GM12873 (cell line): ENCODE measurements around the gene CRHR1.

Experiments used
- TF ChIP-seq, protein P1 (sequence below): IDR thresholded peaks from 2 replicates; pipeline ENCODE4 v1.5.1; 2012; ENCODE audit warnings: low read depth, mild to moderate bottlenecking, moderate library complexity, low read length, control low read depth; ENCODE audit not compliant: insufficient read depth; ENCODE audit errors: missing control alignments

The CRHR1 gene

DNA sequence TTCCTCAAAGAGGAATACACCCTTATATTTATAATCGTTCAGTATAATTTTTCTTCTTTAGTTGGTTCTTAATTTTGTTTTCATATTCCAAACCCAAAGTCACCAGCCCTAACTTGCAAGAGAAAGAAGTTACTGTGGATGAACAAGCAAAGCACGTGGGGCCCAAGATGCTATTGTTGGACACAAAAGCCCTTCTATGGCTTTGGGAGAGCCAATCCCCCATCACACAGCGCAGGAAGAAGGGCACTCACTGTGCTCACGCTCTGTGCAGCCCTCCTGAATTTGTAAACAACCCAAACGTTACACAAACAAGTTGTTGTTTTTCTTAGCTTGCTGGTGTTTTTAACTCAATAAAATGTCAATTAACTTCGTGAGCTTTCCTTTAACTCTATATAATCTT, 83.1 kb downstream of the CRHR1 start:
- TF ChIP-seq, protein P1, sequence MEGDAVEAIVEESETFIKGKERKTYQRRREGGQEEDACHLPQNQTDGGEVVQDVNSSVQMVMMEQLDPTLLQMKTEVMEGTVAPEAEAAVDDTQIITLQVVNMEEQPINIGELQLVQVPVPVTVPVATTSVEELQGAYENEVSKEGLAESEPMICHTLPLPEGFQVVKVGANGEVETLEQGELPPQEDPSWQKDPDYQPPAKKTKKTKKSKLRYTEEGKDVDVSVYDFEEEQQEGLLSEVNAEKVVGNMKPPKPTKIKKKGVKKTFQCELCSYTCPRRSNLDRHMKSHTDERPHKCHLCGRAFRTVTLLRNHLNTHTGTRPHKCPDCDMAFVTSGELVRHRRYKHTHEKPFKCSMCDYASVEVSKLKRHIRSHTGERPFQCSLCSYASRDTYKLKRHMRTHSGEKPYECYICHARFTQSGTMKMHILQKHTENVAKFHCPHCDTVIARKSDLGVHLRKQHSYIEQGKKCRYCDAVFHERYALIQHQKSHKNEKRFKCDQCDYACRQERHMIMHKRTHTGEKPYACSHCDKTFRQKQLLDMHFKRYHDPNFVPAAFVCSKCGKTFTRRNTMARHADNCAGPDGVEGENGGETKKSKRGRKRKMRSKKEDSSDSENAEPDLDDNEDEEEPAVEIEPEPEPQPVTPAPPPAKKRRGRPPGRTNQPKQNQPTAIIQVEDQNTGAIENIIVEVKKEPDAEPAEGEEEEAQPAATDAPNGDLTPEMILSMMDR: no peak

DNA sequence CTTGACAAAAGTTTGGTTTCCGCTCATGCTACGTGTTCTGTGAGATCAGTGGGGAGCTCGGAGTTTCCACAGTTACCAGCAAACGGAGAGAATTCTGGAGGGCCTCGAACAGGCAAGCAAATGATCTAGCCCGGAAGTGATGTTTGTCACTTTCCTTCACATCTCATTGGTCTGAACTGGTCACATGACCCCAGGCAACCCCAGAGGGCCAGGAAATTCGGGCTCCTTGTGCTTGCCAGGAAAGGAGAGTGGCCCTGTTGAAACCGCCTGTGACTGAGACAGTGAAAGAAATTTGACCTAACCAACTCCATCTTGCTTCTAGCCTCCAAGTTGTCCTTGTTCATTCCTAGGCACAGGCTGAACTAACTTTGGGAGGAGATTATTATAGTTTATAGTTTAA, 83.6 kb downstream of the CRHR1 start:
- TF ChIP-seq, protein P1: no peak

DNA sequence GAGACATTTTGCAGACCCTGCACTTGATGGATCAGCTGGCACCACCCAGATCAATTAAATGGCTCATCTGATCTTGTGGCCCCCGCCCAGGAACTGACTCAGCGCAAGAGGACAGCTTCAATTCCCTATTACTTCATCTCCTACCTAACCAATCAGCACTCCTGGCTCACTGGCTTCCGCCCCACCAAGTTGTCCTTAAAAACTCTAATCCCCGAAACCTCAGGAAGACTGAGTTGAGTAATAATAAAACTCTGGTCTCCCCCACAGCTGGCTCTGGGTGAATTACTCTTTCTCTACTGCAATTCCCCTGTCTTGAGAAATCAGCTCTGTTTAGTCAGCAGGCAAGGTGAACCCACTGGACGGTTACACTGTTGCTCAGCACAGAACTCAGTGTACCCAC, 84.2 kb downstream of the CRHR1 start:
- TF ChIP-seq, protein P1: no peak

DNA sequence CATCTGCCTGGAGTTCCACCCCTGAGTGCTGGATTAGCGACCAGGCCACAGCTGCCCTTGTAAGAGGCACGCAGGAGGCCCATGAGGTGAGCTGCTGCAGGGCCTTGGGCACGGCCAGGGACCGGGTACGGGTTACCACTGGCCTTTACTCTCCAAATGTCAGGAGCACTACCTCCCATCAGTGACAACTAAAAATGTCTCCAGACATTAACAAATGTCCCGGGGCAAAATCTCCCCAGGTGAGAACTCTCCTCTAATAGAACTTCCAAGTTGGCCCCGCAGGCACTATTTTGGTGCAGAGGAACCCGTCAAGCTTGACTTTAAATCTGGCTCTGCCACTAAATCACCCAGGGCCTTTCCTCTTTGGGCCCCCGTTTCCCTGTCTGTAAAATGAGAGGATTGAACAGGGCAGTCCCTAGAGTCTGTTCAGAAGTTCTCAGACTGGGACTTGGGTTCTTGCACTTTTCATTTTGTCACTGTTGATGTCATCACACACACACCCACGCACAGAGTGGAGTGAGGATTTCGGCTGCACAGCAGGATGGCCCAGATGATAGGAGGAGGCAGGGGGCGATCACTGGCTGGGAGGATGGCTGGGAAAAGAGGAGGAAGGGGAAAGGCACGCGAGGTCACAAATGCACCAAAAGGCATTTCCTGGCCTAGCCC, 85.7 kb downstream of the CRHR1 start:
- TF ChIP-seq, protein P1: no peak

DNA sequence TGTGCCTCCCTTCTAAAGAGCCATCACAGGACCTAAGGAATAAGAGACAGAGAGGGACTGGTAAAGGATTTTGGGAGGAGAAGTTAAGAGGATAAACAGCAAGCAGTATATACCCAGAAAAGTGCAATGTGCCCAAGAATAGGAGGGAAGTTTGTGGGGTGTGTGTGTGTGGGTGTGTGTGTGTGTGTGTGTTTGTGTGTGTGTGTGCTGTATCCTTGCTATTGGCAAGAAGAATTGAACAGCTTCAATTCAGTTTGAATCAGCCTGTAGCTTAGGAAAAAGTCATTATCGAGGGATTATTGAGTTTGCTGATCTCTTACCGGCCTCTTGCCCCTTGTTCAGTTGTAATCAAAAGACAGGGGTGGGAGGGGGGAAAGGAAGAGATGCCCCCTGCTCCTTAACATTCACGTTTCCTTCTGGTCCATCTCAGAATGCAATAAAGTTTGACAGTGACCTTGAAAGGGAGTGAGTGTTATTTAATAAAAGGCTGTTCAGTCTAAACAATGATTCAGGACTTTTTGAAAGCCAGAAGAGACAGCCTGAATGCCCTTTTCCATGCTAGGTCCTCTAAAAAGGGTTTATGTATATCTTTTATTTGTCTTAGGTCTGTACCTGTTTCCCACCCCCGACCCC, 86.3 kb downstream of the CRHR1 start:
- TF ChIP-seq, protein P1: no peak

- TF ChIP-seq, protein P1: no peak
These were observed 87.6 kb downstream of the CRHR1 start for GRCh38 chr17:45871718-45872117.

DNA sequence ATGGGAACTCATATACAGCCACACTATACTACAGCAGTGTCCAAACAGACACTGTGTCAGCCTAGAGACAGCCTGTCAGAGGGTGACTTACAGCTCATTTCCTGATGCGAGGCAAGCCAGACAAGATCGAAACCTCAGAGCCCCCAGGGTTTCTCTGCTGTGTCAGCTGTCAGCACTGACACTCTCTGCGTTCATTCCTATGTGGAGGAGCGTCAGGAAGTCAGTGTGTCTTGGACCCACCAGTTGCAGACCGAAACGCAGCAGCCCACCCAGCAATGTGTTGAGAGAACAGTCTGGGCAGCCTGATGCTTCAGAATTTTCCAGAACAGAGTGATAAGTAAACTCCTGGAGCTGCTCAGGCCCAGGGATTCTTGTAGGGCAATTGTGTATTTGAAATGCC, 89.6 kb downstream of the CRHR1 start:
- TF ChIP-seq, protein P1: no peak
